Ishikawa (cell line): ENCODE data around the gene TRIO.

Experiments
- CEBPB ChIP-seq: IDR thresholded peaks from 2 replicates; pipeline ENCODE4 v1.6.1; 2012
- CREB1 ChIP-seq: IDR thresholded peaks from 2 replicates; pipeline ENCODE4 v1.6.1; 2012; ENCODE audit warnings: low read depth
- EGR1 ChIP-seq: IDR thresholded peaks from 2 replicates; pipeline ENCODE4 v1.6.1; 2012
- EP300 ChIP-seq: IDR thresholded peaks from 2 replicates; pipeline ENCODE4 v1.6.1; 2012; ENCODE audit warnings: borderline replicate concordance
- FOXM1 ChIP-seq: IDR thresholded peaks from 2 replicates; pipeline ENCODE4 v1.6.1; 2012; ENCODE audit warnings: low read depth, borderline replicate concordance
- NFIC ChIP-seq: IDR thresholded peaks from 2 replicates; pipeline ENCODE4 v1.6.1; 2012
- RAD21 ChIP-seq: IDR thresholded peaks from 2 replicates; pipeline ENCODE4 v1.6.1; 2012; ENCODE audit warnings: low read depth
- TAF1 ChIP-seq: IDR thresholded peaks from 2 replicates; pipeline ENCODE4 v1.6.1; 2012; ENCODE audit warnings: low read depth, mild to moderate bottlenecking
- TCF12 ChIP-seq: IDR thresholded peaks from 2 replicates; pipeline ENCODE4 v1.6.1; 2012; ENCODE audit warnings: low read depth
- TEAD4 ChIP-seq: IDR thresholded peaks from 2 replicates; pipeline ENCODE4 v1.6.1; 2012
- YY1 ChIP-seq: IDR thresholded peaks from 2 replicates; pipeline ENCODE4 v1.6.1; 2012; ENCODE audit warnings: low read depth
- ZBTB7A ChIP-seq: IDR thresholded peaks from 2 replicates; pipeline ENCODE4 v1.6.1; 2012; ENCODE audit warnings: low read depth
- TF ChIP-seq, protein P1 (sequence below): IDR thresholded peaks from 2 replicates; pipeline ENCODE4 v1.6.1; 2012; ENCODE audit warnings: low read depth, mild to moderate bottlenecking
- TF ChIP-seq, protein P2 (sequence below): IDR thresholded peaks from 2 replicates; pipeline ENCODE4 v1.6.1; 2012
- TF ChIP-seq, protein P3 (sequence below): IDR thresholded peaks from 2 replicates; pipeline ENCODE4 v1.6.1; 2012

Gene TRIO

DNA sequence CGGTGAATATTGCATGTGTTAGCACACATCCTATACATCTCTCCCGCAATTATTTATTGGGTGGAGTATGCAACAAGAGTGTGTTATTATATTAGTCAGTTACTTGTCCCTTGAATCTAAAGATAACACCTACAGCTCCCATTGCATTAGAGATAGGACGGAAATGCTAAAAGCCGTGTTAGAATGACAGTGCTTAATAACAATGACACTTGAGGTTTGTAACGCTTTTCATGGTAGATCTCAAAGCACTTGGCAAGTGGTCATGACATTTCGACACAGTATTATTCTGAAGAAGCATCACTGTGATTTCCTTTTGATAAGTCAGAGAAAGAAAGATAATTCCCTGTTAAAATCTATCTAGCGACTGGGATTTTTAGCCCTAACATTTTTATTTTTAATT is 33.4 kb upstream of the TRIO start:
- TF ChIP-seq TCF12 (no peak), ZBTB7A (no peak), CREB1 (no peak), CEBPB (no peak), TAF1 (no peak), FOXM1 (no peak), NFIC (no peak)
- TF ChIP-seq, protein P1, sequence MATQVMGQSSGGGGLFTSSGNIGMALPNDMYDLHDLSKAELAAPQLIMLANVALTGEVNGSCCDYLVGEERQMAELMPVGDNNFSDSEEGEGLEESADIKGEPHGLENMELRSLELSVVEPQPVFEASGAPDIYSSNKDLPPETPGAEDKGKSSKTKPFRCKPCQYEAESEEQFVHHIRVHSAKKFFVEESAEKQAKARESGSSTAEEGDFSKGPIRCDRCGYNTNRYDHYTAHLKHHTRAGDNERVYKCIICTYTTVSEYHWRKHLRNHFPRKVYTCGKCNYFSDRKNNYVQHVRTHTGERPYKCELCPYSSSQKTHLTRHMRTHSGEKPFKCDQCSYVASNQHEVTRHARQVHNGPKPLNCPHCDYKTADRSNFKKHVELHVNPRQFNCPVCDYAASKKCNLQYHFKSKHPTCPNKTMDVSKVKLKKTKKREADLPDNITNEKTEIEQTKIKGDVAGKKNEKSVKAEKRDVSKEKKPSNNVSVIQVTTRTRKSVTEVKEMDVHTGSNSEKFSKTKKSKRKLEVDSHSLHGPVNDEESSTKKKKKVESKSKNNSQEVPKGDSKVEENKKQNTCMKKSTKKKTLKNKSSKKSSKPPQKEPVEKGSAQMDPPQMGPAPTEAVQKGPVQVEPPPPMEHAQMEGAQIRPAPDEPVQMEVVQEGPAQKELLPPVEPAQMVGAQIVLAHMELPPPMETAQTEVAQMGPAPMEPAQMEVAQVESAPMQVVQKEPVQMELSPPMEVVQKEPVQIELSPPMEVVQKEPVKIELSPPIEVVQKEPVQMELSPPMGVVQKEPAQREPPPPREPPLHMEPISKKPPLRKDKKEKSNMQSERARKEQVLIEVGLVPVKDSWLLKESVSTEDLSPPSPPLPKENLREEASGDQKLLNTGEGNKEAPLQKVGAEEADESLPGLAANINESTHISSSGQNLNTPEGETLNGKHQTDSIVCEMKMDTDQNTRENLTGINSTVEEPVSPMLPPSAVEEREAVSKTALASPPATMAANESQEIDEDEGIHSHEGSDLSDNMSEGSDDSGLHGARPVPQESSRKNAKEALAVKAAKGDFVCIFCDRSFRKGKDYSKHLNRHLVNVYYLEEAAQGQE, result no peak
- TF ChIP-seq, protein P2, sequence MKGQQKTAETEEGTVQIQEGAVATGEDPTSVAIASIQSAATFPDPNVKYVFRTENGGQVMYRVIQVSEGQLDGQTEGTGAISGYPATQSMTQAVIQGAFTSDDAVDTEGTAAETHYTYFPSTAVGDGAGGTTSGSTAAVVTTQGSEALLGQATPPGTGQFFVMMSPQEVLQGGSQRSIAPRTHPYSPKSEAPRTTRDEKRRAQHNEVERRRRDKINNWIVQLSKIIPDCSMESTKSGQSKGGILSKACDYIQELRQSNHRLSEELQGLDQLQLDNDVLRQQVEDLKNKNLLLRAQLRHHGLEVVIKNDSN, result no peak
- TF ChIP-seq, protein P3, sequence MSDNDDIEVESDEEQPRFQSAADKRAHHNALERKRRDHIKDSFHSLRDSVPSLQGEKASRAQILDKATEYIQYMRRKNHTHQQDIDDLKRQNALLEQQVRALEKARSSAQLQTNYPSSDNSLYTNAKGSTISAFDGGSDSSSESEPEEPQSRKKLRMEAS, result no peak

DNA sequence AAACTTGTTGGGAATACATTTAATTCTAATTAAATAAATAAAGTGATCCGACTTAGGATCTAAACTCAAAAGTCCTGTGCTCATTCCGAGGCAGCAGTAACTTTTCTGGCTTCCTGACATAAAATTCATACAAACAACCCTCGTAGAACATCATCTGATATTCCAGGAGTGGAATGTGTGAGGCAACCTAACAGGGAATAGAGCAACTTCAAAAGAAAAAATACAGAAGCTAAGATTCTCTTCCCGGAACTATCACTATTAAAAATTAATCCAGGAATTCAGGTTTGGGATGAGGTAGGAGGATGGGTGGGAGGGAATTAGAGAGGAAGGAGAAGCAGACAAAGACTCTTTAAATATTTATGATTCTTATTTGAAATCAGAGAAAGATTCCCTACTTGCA is 32.9 kb upstream of the TRIO start:
- no peak for TF ChIP-seq EP300
- TF ChIP-seq NFIC, result no peak
- TF ChIP-seq, protein P2, result no peak
- TF ChIP-seq TEAD4, result no peak
- TF ChIP-seq FOXM1, result no peak
- no peak for TF ChIP-seq RAD21

DNA sequence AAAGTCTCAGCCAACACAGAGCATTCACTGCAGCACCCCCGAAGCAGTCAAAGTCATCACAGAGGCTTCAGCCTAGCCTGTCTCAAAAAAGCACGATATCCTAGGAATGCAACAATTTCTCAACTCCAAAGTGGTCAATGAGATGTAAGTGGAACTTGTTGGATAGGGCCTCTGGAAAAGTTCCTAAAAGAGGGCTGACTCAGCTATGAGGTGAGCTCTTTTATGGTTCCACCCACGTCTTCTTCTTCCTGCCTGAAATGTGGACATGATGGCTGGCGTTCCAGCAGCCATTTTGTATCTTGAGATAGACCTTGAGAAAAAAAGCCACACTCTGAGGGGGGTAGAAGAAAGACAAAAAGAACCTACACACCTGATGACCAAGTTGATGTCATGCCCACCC is 32.5 kb upstream of the TRIO start:
- TF ChIP-seq, protein P1, result no peak
- TF ChIP-seq ZBTB7A, result no peak
- TF ChIP-seq EGR1, result no peak
- TF ChIP-seq TEAD4, result no peak
- TF ChIP-seq, protein P3, result no peak
- TF ChIP-seq EP300, result no peak
- TF ChIP-seq YY1, result no peak
- TF ChIP-seq FOXM1, result no peak
- no peak for TF ChIP-seq TAF1
- no peak for TF ChIP-seq TCF12
- TF ChIP-seq, protein P2, result no peak
- TF ChIP-seq NFIC, result no peak
- TF ChIP-seq CEBPB, result no peak
- TF ChIP-seq RAD21, result no peak

DNA sequence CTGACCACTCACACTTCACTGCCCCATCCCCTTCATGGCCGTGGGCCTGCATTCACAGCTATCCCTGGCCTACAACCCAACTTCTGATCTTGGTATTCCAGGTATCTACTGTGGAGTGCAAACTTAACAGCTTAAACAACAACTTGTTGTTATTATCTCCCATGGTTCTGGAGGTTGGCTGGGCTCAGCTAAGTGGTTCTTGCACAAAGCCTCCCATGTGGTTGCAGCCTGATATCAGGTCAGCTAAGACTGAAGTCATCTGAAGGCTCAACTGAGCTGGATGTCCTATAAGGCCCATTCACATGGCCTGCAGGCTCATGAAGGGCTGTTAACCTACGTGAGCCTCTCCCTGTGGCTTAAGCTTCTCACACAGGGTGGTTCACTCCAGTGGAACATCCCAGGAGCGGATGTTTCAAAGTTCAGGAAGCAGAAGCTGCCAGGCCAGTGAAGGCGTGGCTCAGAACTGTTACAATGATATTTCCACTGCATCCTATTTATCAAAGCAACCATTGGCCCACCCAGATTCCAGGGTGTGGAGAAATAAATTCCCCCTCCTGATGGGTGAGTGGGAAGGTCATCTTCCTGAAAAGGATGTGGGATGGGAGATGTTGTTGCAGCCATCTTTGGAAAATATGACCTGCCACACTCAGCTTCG is 30.0 kb upstream of the TRIO start:
- TF ChIP-seq, protein P1, result no peak
- TF ChIP-seq ZBTB7A, result no peak
- no peak for TF ChIP-seq TEAD4
- TF ChIP-seq EGR1, result no peak
- TF ChIP-seq, protein P3, result no peak
- TF ChIP-seq, protein P2, result no peak
